ENCODE results near the gene PALS1.

PALS1 gene

DNA sequence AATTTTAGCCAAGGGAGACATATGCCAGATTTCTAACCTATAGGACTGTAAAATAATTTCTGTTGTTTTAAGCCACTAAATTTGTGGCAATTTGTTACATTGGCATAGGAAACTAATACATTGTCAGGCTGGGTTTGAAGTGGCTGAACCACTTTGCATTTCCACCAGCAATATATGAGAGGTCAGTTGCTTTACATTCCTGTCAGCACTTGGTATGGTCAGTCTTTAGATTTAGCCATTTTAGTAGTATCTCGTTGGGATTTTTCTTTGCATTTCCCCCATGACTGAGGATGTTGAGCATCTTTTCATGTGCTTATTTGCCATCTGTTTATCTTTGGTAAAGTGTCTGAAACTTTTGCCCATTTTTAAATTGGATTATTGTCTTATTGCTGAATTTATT lies 3.9 kb downstream of the PALS1 start:
- H3K4me1 ChIP-seq (ENCODE audit: low read length) = no peaks in the 10 kb centered on the region
- DNase-seq = no peak
- no peaks in the 10 kb centered on the region for H3F3A ChIP-seq (ENCODE audit: insufficient read depth, low read length)
- H3K9me2 ChIP-seq (replicated peaks; ENCODE audit: insufficient read depth, low read length) = no peaks in the 10 kb centered on the region
- H3K79me2 ChIP-seq (ENCODE audit: low read length) = peaks cover 73% of the 10 kb centered on the region
- no peak overlapping the region for H3K27ac ChIP-seq (ENCODE audit: low read length)
- no peaks in the 10 kb centered on the region for H3K9me3 ChIP-seq (replicated peaks; ENCODE audit: insufficient read depth, low read length)
- H3K27me3 ChIP-seq (replicated peaks; ENCODE audit: insufficient read depth, low read length) = no peaks in the 10 kb centered on the region
- TF ChIP-seq, protein P1, sequence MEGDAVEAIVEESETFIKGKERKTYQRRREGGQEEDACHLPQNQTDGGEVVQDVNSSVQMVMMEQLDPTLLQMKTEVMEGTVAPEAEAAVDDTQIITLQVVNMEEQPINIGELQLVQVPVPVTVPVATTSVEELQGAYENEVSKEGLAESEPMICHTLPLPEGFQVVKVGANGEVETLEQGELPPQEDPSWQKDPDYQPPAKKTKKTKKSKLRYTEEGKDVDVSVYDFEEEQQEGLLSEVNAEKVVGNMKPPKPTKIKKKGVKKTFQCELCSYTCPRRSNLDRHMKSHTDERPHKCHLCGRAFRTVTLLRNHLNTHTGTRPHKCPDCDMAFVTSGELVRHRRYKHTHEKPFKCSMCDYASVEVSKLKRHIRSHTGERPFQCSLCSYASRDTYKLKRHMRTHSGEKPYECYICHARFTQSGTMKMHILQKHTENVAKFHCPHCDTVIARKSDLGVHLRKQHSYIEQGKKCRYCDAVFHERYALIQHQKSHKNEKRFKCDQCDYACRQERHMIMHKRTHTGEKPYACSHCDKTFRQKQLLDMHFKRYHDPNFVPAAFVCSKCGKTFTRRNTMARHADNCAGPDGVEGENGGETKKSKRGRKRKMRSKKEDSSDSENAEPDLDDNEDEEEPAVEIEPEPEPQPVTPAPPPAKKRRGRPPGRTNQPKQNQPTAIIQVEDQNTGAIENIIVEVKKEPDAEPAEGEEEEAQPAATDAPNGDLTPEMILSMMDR (IDR thresholded peaks at IDR 0.05; ENCODE audit: low read length) = no peak
- no peak for TF ChIP-seq EZH2phosphoT487 (IDR thresholded peaks at IDR 0.05; ENCODE audit: low read length)
- TF ChIP-seq EZH2 (optimal IDR thresholded peaks at IDR 0.05; ENCODE audit: low read depth, low read length) = no peak
- no peak overlapping the region for H2AFZ ChIP-seq (ENCODE audit: low read length)
- no peak overlapping the region for H3K4me3 ChIP-seq (ENCODE audit: low read length)
- H3K4me2 ChIP-seq (ENCODE audit: low read depth, low read length) = no peak overlapping the region
- H4K20me1 ChIP-seq (ENCODE audit: insufficient read depth, low read length) = no peaks in the 10 kb centered on the region
- no peaks in the 10 kb centered on the region for H3K36me3 ChIP-seq (replicated peaks; ENCODE audit: insufficient read depth, low read length)
- H3K9ac ChIP-seq (ENCODE audit: low read length) = no peak overlapping the region

DNA sequence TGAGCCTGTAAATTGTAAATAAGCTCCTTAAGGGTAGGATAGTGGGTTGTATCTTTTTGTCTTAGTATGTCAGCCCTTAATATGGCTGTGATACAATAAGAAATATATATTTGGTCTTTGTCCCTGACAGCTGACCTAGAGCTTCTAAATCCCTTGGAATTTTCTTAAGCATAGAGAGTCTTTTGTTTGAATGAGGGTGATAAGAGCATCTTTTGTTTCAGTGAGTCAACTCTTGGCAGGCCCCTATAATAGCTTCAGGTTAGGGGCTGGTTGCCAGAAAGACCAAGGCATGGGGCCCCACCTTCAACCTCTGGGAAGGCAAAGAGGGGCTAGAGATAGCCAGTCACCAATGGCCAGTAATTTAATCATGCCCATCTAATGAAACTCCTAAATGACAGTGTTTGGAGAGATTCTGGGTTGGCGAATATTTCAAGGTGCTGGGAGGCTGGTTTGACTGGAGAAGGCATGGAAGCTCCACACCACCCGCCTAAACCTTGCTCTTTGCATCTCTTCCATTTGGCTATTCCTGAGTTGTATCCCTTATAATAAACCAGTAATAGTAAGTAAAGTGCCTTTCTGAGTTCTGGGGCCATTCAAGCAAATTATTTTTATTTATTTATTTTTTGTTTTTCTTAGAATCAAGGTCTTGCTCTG lies 10.5 kb downstream of the PALS1 start:
- Histone ChIP-seq H3K36me3 (replicated peaks; ENCODE audit: insufficient read depth, low read length) (no peaks in the 10 kb centered on the region), H2AFZ (ENCODE audit: low read length) (no peak overlapping the region), H3F3A (ENCODE audit: insufficient read depth, low read length) (no peaks in the 10 kb centered on the region), H3K4me2 (ENCODE audit: low read depth, low read length) (no peak overlapping the region), H4K20me1 (ENCODE audit: insufficient read depth, low read length) (no peaks in the 10 kb centered on the region), H3K4me3 (ENCODE audit: low read length) (no peak overlapping the region), H3K27ac (ENCODE audit: low read length) (no peak overlapping the region), H3K4me1 (ENCODE audit: low read length) (no peaks in the 10 kb centered on the region), H3K9me2 (replicated peaks; ENCODE audit: insufficient read depth, low read length) (no peaks in the 10 kb centered on the region), H3K9ac (ENCODE audit: low read length) (no peak overlapping the region), H3K27me3 (replicated peaks; ENCODE audit: insufficient read depth, low read length) (no peaks in the 10 kb centered on the region), H3K9me3 (replicated peaks; ENCODE audit: insufficient read depth, low read length) (no peaks in the 10 kb centered on the region), H3K79me2 (ENCODE audit: low read length) (peaks cover 71% of the 10 kb centered on the region)
- no peak for DNase-seq
- TF ChIP-seq EZH2phosphoT487 (IDR thresholded peaks at IDR 0.05; ENCODE audit: low read length) (no peak), EZH2 (optimal IDR thresholded peaks at IDR 0.05; ENCODE audit: low read depth, low read length) (no peak)
- TF ChIP-seq, protein P1 (IDR thresholded peaks at IDR 0.05; ENCODE audit: low read length) = no peak

DNA sequence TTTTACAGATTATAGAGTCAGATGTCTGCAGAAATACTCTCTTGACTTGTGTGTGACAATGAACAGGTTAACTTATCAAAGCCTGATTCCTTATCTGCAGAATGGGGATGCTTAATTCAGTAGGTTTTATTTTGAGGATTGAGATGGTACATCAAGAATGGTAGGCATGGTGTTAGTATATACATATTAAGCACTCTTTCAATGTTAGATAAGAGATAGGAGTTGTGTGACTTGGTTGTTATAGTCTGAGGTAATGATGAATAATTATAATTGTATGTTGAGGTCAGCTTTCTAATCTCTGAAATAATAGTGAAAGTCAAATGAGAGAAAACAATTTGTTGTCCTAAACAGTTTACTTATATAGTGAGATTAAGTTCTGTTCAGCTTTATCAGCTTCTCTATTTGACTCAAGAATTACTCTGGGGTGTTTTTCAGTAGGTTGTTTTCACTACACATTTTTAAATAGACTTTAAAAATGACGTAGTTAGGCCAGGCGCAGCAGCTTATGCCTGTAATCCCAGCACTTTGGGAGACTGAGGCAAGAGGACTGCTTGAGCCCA lies 11.9 kb downstream of the PALS1 start:
- no peaks in the 10 kb centered on the region for H3K9me3 ChIP-seq (replicated peaks; ENCODE audit: insufficient read depth, low read length)
- H3K36me3 ChIP-seq (replicated peaks; ENCODE audit: insufficient read depth, low read length) = no peaks in the 10 kb centered on the region
- H3K27me3 ChIP-seq (replicated peaks; ENCODE audit: insufficient read depth, low read length) = no peaks in the 10 kb centered on the region
- no peak overlapping the region for H2AFZ ChIP-seq (ENCODE audit: low read length)
- no peak overlapping the region for H3K4me2 ChIP-seq (ENCODE audit: low read depth, low read length)
- H3K9ac ChIP-seq (ENCODE audit: low read length) = no peak overlapping the region
- no peaks in the 10 kb centered on the region for H4K20me1 ChIP-seq (ENCODE audit: insufficient read depth, low read length)
- peaks cover 64% of the 10 kb centered on the region for H3K79me2 ChIP-seq (ENCODE audit: low read length)
- no peak for DNase-seq
- H3K4me1 ChIP-seq (ENCODE audit: low read length) = no peaks in the 10 kb centered on the region
- H3K9me2 ChIP-seq (replicated peaks; ENCODE audit: insufficient read depth, low read length) = no peaks in the 10 kb centered on the region
- no peak overlapping the region for H3K27ac ChIP-seq (ENCODE audit: low read length)
- H3K4me3 ChIP-seq (ENCODE audit: low read length) = no peak overlapping the region
- no peaks in the 10 kb centered on the region for H3F3A ChIP-seq (ENCODE audit: insufficient read depth, low read length)
- TF ChIP-seq, protein P1 (IDR thresholded peaks at IDR 0.05; ENCODE audit: low read length) = no peak
- no peak for TF ChIP-seq EZH2 (optimal IDR thresholded peaks at IDR 0.05; ENCODE audit: low read depth, low read length)
- no peak for TF ChIP-seq EZH2phosphoT487 (IDR thresholded peaks at IDR 0.05; ENCODE audit: low read length)
